Mammary epithelial cell (primary cell): ENCODE data around the gene CACHD1.

Source experiments
- EZH2 ChIP-seq: IDR thresholded peaks from 2 replicates; pipeline ENCODE4 v1.6.1; 2012; ENCODE audit warnings: low read length, inconsistent platforms, borderline replicate concordance
- TF ChIP-seq, protein P1 (sequence below), 2 donors: IDR thresholded peaks in 1 of 2; conservative IDR thresholded peaks in 1 of 2; 2 replicates each; pipeline ENCODE4 v1.5.1; 2011 to 2012; ENCODE audit warnings: inconsistent platforms in 2 of 2, low read length in 2 of 2, mild to moderate bottlenecking in 2 of 2, control low read depth in 1 of 2, low read depth in 1 of 2; ENCODE audit not compliant: insufficient read depth in 1 of 2; ENCODE audit errors: extremely low read depth in 1 of 2

GRCh38 chr1:64721576-64722145 lies 251.7 kb downstream of the CACHD1 start:
- TF ChIP-seq, protein P1, sequence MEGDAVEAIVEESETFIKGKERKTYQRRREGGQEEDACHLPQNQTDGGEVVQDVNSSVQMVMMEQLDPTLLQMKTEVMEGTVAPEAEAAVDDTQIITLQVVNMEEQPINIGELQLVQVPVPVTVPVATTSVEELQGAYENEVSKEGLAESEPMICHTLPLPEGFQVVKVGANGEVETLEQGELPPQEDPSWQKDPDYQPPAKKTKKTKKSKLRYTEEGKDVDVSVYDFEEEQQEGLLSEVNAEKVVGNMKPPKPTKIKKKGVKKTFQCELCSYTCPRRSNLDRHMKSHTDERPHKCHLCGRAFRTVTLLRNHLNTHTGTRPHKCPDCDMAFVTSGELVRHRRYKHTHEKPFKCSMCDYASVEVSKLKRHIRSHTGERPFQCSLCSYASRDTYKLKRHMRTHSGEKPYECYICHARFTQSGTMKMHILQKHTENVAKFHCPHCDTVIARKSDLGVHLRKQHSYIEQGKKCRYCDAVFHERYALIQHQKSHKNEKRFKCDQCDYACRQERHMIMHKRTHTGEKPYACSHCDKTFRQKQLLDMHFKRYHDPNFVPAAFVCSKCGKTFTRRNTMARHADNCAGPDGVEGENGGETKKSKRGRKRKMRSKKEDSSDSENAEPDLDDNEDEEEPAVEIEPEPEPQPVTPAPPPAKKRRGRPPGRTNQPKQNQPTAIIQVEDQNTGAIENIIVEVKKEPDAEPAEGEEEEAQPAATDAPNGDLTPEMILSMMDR (conservative IDR thresholded peaks at IDR 0.05 in 1 of 2, IDR thresholded peaks at IDR 0.05 in 1 of 2; ENCODE audit: extremely low read depth in 1 of 2, insufficient read depth in 1 of 2, low read depth in 1 of 2, low read length in 2 of 2): no peak
- no peak for TF ChIP-seq EZH2
